Measurements from ENCODE around the gene ZBTB20. TPM values are rescaled to one million over a fixed set of nuclear protein-coding genes. Genes with fewer than 3 reads are reported as not detected.

ZBTB20 gene
- total and polyA plus RNA-seq, 10 of the 15 experiments (the other 5 are each of a cell fraction or from before 2014, with no cell fraction given) = 0.20 to 5.5 (median 2.2) TPM

DNA sequence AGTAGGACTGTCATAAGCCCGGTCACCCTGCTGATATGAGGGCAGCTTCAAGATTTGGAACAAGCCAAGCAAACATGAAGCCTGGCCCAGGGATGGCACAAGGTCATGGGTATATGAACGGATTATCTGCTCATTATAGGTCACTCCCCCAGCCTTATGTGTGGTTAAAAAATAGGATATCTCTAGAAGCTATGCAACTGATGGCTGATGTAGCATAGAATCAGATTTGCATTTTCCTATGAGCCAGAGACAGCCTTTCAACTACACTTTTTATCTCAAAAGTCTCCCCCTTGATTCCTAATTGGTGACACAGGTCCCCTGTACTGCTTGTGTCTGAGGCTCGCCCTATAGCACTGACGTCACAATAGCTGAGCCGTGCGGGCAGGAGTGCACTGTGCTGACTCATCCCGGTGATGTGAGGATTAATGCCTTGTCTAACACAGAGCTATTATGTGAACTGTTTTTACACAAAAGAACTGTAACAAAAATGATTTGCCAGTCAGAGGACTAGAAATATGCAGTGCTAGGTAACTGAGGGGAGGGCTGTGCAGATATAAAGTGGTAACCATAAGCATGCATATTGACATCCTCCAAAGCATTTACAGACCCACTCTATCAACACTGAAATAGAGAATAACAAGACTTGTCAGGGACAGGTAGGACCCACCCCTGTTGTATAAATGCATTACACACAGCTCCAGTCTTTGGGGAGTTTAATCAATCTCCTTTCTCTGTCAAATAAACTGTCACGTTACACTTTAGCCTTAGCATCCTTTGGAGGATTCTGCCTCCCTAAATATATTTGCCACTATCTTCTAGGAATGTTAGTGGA, 648.3 kb downstream of the ZBTB20 start:
- intact Hi-C loops (cut with micrococcal nuclease; ENCODE audit: unreplicated experiment) (no loop called here), in situ Hi-C loops (cut with MboI) (no loop called here)
- WGBS (ENCODE audit: insufficient coverage, insufficient replicate concordance, low lambda C conversion rate, missing lambda C conversion rate) = 69% methylated on average over 8 of the region's 8 CpGs
- CTCF ChIA-PET = interaction anchor here (0.6 kb wide), 1 partner anchor 11 kb away, joined by 3 read pairs; no protein-coding TSS in a partner anchor
- RAD21 ChIA-PET (ENCODE audit: unreplicated experiment) = no interaction called here
- BruUV-seq (replicated peaks) = no TSS peak
- Histone ChIP-seq H3K79me2 (ENCODE audit: control insufficient read depth, insufficient read depth, low read length) (no peaks in the 10 kb centered on the region), H3K27ac (ENCODE audit: control insufficient read depth, insufficient read depth) (no peak overlapping the region), H3K27me3 (replicated peaks in 1 of 2; ENCODE audit: control insufficient read depth in 2 of 2, insufficient read depth in 2 of 2, low read length in 1 of 2) (no peaks in the 10 kb centered on the region), H3K9me3 (replicated peaks; ENCODE audit: control insufficient read depth, insufficient read depth, low read length) (no peaks in the 10 kb centered on the region), H3K4me1 (ENCODE audit: control insufficient read depth, insufficient read depth, low read length) (peaks cover 10% of the 10 kb centered on the region; the same call in 1 of the 2 replicates), H3K4me3 (no peak overlapping the region), H2AFZ (ENCODE audit: control insufficient read depth, low read depth, low read length) (no peak overlapping the region), H3K4me2 (ENCODE audit: control insufficient read depth, insufficient read depth) (no peak overlapping the region), H3K9ac (ENCODE audit: control insufficient read depth, insufficient read depth, low read length) (no peak overlapping the region), H3K36me3 (ENCODE audit: control insufficient read depth in 2 of 2, insufficient read depth in 2 of 2, low read length in 1 of 2) (no peaks in the 10 kb centered on the region), H4K20me1 (ENCODE audit: control insufficient read depth, insufficient read depth) (no peaks in the 10 kb centered on the region)
- DNase-seq (ENCODE audit: low read depth, low spot score) = no peak
- FAIRE-seq = no peak
- SMC1A ChIA-PET (ENCODE audit: uncharacterized antibody, unreplicated experiment) = no interaction called here
- no peak for ATAC-seq
- POLR2A ChIA-PET = no interaction called here
- TF ChIP-seq, protein P1, sequence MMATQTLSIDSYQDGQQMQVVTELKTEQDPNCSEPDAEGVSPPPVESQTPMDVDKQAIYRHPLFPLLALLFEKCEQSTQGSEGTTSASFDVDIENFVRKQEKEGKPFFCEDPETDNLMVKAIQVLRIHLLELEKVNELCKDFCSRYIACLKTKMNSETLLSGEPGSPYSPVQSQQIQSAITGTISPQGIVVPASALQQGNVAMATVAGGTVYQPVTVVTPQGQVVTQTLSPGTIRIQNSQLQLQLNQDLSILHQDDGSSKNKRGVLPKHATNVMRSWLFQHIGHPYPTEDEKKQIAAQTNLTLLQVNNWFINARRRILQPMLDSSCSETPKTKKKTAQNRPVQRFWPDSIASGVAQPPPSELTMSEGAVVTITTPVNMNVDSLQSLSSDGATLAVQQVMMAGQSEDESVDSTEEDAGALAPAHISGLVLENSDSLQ (IDR thresholded peaks at IDR 0.05) = no peak
- TF ChIP-seq, protein P2, sequence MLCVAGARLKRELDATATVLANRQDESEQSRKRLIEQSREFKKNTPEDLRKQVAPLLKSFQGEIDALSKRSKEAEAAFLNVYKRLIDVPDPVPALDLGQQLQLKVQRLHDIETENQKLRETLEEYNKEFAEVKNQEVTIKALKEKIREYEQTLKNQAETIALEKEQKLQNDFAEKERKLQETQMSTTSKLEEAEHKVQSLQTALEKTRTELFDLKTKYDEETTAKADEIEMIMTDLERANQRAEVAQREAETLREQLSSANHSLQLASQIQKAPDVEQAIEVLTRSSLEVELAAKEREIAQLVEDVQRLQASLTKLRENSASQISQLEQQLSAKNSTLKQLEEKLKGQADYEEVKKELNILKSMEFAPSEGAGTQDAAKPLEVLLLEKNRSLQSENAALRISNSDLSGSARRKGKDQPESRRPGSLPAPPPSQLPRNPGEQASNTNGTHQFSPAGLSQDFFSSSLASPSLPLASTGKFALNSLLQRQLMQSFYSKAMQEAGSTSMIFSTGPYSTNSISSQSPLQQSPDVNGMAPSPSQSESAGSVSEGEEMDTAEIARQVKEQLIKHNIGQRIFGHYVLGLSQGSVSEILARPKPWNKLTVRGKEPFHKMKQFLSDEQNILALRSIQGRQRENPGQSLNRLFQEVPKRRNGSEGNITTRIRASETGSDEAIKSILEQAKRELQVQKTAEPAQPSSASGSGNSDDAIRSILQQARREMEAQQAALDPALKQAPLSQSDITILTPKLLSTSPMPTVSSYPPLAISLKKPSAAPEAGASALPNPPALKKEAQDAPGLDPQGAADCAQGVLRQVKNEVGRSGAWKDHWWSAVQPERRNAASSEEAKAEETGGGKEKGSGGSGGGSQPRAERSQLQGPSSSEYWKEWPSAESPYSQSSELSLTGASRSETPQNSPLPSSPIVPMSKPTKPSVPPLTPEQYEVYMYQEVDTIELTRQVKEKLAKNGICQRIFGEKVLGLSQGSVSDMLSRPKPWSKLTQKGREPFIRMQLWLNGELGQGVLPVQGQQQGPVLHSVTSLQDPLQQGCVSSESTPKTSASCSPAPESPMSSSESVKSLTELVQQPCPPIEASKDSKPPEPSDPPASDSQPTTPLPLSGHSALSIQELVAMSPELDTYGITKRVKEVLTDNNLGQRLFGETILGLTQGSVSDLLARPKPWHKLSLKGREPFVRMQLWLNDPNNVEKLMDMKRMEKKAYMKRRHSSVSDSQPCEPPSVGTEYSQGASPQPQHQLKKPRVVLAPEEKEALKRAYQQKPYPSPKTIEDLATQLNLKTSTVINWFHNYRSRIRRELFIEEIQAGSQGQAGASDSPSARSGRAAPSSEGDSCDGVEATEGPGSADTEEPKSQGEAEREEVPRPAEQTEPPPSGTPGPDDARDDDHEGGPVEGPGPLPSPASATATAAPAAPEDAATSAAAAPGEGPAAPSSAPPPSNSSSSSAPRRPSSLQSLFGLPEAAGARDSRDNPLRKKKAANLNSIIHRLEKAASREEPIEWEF (IDR thresholded peaks at IDR 0.05; ENCODE audit: insufficient replicate concordance, low read depth, low read length) = no peak
- no peak for TF ChIP-seq POLR2AphosphoS2 (IDR thresholded peaks at IDR 0.05; ENCODE audit: low read depth, low read length)
- TF ChIP-seq, protein P3, sequence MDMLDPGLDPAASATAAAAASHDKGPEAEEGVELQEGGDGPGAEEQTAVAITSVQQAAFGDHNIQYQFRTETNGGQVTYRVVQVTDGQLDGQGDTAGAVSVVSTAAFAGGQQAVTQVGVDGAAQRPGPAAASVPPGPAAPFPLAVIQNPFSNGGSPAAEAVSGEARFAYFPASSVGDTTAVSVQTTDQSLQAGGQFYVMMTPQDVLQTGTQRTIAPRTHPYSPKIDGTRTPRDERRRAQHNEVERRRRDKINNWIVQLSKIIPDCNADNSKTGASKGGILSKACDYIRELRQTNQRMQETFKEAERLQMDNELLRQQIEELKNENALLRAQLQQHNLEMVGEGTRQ (IDR thresholded peaks at IDR 0.05; ENCODE audit: borderline replicate concordance, low read depth, low read length) = no peak
- TF ChIP-seq, protein P4, sequence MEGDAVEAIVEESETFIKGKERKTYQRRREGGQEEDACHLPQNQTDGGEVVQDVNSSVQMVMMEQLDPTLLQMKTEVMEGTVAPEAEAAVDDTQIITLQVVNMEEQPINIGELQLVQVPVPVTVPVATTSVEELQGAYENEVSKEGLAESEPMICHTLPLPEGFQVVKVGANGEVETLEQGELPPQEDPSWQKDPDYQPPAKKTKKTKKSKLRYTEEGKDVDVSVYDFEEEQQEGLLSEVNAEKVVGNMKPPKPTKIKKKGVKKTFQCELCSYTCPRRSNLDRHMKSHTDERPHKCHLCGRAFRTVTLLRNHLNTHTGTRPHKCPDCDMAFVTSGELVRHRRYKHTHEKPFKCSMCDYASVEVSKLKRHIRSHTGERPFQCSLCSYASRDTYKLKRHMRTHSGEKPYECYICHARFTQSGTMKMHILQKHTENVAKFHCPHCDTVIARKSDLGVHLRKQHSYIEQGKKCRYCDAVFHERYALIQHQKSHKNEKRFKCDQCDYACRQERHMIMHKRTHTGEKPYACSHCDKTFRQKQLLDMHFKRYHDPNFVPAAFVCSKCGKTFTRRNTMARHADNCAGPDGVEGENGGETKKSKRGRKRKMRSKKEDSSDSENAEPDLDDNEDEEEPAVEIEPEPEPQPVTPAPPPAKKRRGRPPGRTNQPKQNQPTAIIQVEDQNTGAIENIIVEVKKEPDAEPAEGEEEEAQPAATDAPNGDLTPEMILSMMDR (IDR thresholded peaks at IDR 0.05 in 2 of 3, conservative IDR thresholded peaks at IDR 0.05 in 1 of 3; ENCODE audit: control insufficient read depth in 2 of 3, extremely low read depth in 1 of 3, insufficient read depth in 1 of 3, low read depth in 3 of 3, low read length in 3 of 3) = no peak
- no peak for TF ChIP-seq TAF1 (IDR thresholded peaks at IDR 0.05; ENCODE audit: borderline replicate concordance, low read depth, low read length)
- TF ChIP-seq GABPA (IDR thresholded peaks at IDR 0.05; ENCODE audit: low read depth) = no peak
- no peak for TF ChIP-seq PAX5 (IDR thresholded peaks at IDR 0.05; ENCODE audit: borderline replicate concordance, low read depth, low read length)
- no peak for TF ChIP-seq NRF1 (conservative IDR thresholded peaks at IDR 0.05; ENCODE audit: low read depth, low read length)
